GM19324 (cell line): ENCODE measurements around the gene ACVR1C.
A peak's percentile ranks its signal among the peaks of the same experiment; 100 is the strongest.

Experiments used
- ATAC-seq: cut with Tn5 transposase; IDR thresholded peaks from one replicate; pipeline ENCODE4 v1.9.1; 2021; ENCODE audit warnings: mild to moderate bottlenecking, moderate library complexity; ENCODE audit not compliant: unreplicated experiment, low FRiP score

Gene ACVR1C

DNA sequence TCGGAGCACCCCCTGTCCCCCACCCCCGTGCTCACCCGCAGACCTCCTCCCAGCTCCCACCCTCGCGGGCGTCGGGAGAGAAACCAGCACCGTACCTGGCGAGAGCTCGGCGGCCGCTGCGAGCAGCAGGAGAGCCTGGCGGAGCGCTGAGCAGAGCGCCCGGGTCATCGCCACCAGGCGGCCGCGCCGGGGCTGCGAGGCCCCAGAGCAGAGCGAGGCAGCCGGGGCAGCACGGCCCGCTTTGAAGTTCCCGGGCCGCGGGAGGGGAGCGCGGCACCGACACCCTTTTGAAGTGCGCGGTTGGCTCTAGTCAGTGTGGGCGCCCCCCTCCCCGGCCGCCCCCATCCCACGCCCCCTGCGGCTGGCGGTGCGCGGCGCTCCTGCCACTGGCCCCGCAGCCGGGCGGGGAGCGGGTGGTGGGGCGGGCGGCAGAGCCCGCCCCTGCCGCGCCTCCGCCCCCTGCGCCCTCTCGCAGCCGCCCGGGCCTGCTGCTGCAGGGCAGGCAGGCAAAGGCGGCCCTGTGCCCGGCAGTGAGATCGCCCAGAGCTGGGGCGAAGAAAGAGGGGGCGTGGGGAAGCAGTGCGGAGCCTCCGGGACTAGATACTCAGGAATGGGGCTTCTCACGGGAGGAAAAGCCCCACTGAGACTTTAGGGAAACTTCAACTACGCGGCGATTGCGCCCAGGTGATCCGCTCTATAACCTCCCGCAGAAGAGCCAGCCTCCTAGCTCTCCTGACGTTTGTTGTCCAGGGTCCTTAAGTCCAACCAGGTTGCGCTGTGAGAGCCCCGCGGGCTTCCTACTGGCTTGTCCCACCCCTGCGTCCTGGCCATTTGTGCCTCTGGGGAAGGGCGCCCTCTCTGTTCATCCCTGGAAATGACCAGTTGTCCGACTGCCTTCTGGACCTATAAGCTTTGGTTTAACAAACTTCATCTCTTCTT lies at the start of gene ACVR1C:
Gene ACVR1C (minus strand): TSS at position 388 of the 939 bp plus-strand sequence. CDS start 220 bp downstream, at position 168.
- ATAC-seq, result peak; percentile 95

DNA sequence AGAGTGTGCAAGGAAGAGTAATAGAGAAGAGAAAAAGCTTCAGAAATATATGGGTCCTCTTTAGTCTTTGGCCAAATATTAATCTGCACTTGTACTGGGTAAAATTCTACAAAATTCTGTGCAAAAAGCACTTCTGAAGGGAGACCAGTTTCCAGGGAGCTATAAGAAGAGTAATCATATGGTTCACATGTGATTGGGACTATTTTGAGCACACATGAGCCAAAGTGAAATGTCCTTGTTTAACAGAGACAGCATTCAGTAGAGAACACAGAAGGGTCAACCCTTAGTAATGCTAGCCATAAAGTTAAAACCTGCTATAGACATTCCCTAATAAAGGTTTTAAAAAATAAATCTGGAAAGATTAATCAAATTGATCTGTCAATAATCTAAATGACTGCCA lies 49.3 kb upstream of the ACVR1C start:
- no peak for ATAC-seq

DNA sequence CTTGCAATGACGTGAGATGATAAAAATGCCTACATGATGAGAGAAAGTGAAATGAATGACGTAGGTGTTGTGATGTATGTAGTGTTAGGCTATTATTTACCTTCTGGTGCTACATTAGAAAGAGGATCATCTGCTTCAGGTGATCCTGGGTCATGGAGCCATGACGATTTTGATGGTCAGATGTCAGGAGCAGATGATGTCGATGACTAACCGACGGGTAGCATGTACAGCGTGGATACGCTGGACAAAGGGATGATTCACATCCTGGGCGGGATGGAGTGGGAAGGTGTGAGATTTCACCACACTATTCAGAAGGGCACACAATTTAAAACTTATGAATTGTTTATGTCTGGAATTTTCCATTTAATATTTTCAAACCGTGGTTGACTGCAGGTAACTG lies 43.5 kb upstream of the ACVR1C start:
- ATAC-seq, result no peak

GRCh38 chr2:157662401-157662800 lies 33.7 kb upstream of the ACVR1C start:
- ATAC-seq, result no peak

DNA sequence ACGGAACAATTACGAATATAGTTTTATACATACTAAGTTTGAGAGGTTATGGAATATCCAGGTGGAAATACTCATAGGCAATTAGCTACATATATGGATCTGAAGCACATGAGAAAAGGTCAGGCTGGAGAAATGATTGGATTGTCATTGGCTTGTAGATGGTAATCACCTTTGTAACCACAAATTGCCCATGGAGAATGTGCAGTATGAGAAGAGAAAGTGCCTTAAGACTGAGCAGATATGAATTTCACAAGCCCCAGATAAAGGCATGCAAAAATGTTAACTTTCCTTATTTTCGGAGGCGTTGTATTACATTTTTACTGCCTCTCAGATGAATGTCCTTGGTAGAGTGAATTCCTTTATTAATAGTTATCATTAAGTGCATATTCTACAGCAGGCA lies 33.1 kb upstream of the ACVR1C start:
- no peak for ATAC-seq

DNA sequence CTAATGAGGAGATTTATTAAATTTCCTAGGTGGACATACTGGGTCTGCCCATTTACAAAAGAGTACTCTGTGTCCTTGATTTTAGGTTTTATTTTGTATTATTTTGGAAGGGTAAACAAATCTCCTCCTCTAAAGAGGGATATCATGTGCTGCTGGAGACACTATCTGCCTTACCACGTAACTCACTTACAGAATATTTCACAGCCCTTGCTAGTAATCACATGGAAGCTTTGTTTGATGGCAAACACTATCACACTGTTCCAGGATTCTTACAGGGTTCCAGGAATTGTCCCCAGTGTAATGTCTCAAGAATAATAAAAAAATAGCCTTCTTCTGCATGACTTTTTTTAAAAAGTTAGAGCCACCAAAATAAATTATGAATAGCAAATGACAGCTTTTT lies 29.2 kb upstream of the ACVR1C start:
- no peak for ATAC-seq

GRCh38 chr2:157657101-157657500 lies 28.4 kb upstream of the ACVR1C start:
- no peak for ATAC-seq

- no peak for ATAC-seq
Observed at GRCh38 chr2:157644776-157645175, 16.1 kb upstream of the ACVR1C start.

GRCh38 chr2:157631861-157632260 lies 3.2 kb upstream of the ACVR1C start:
- ATAC-seq, result no peak

DNA sequence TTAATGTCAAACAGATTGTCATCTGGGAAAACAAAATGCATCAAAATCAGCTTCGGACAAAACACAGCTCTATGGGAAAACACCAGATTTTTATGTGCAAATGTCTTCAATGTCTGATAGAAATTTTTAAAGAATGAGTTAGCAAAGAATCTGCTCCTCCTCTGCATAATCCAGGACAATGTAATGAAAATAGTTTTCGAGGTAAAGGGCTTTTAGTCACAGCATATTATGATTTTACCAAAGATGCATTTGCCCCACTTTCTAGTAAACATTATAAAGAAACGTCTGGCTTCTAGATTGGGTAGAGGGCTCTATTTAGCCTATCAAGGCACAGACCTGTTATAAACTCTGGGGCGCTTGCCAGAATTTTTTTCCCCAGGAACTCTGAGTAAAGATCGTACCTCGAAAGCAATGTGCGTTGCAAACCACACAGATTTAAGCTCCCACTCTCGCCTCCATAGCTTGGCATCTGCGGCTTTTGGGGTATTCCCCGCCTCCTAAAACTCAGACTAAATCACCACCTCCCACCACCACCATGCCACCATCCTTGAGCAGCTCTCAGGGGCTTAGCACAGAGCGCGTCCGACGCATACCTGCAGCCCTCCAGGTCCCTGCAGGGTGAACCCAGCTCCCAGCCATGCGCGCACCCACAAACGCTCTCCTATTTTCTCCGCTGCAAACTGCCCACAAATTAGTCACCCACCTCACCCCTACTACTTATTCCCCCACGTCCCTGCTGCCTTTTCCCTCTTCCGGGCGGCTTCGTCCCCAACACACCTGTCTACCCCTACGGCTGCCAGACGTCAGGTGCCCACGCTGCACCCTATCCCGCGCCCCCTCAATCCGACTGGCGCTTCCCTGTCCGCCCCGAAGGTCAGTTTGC lies 829 bp downstream of the ACVR1C start:
- ATAC-seq, result peak; percentile 7

- ATAC-seq, result no peak
Observed at GRCh38 chr2:157625296-157625695, 3.4 kb downstream of the ACVR1C start.

GRCh38 chr2:157620956-157621355 lies 7.7 kb downstream of the ACVR1C start:
- no peak for ATAC-seq

- no peak for ATAC-seq
Observed at GRCh38 chr2:157611726-157612125, 16.9 kb downstream of the ACVR1C start.

GRCh38 chr2:157611110-157611509 lies 17.6 kb downstream of the ACVR1C start:
- ATAC-seq, result no peak

DNA sequence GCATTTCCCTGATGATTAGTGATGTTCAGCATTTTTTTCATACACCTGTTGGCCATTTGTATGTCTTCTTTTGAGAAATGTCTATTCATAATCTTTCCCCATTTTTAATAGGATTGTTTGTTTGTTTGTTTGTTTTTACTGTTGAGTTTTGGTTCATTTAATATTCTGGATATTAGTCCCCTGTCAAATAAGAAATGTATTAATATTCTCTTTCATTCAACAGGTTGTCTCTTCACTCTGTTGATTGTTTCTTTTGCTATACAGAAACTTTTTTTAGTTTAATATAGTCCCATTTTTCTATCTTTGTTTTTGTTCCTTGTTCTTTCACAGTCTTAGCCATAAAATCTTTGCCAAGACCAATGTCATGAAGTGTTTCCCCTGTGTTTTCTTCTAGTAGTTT lies 22.1 kb downstream of the ACVR1C start:
- ATAC-seq, result no peak

DNA sequence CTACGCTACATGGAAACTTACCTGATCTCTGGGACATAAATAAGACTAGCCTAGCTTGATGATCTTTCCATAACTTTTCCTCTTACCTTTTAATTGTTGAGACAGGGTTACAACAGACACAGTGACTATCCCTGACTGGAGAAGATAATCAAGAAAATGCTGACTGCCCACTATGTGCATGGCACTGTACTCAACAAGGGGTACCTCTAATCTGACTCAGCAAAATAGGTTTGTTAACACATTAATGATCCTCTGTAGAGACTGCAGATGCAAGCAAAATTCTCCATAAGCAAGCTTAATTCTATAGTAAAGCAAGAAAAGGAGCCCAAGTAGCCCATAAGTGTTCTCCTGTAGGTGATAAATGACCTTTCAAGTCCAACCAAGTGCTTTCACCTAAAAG lies 25.5 kb downstream of the ACVR1C start:
- ATAC-seq, result no peak

DNA sequence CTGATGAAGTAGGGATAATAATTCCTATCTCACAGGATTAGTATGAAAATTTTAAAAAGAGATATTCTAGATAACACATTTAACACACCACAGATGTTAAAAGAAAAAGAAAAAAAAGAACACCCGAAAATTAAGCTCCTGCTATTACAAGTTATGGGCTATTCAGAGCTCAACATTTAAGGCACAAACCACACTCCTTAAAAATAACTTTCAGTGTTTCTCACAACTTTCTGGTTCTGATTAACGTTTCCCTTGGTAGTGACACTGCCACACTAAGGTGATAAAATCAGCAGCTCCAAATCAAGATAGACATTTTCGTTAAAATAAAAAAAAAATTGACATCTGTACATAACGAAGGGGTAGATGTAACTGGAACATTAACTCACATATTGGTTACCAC lies 26.9 kb downstream of the ACVR1C start:
- ATAC-seq, result no peak

DNA sequence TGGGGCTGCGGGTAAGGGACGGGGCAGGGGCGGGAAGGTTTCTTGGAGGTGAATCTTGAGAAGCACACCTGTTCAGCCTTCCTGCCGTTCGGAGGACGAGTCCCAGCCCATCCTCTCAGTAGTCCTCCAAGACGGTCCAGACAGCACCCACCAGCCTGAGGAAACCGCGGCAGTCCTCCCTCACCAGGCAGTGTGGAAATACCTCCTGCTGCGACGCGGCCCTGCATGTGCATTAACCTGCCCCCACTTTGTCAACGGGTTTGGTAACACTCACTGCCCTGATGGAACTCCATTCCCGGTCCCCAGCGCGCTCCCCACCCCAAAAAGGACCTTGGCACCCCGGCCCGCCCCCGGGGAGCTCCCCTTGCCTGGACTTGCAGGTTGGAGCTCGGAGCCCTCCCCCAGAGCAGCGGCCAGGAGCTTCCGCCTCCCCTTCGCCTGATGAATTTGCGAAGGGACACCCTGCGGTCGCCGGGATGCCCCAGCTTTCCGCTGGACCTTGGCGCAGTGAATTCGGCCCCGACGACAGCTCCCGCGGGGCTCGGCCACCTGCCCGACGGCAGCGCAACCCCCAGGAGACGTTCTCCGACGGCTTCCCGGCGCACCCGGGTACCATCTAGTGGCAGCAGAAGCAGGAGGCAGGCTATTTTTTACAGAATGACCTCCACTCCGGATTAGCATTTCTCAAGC lies 31.5 kb downstream of the ACVR1C start:
- no peak for ATAC-seq

DNA sequence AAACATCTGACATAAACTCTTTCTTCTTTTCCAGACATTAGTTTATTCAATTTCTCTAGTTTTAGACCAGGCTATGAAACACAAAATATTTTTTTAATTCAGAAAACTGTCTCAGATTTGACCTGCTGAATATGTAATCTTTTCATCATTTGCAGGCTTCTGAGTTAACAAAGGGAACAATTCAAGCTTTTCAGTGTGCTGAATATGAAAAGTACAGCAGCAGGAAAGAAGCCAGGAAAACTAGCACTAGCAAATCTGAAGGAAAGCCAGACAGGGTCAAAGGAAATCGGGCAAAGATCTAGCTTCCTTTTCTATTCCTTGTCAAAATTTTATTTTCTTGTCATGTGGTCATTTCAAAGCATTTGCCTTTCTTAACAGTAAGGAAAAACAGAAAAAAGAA lies 35.3 kb downstream of the ACVR1C start:
- no peak for ATAC-seq

DNA sequence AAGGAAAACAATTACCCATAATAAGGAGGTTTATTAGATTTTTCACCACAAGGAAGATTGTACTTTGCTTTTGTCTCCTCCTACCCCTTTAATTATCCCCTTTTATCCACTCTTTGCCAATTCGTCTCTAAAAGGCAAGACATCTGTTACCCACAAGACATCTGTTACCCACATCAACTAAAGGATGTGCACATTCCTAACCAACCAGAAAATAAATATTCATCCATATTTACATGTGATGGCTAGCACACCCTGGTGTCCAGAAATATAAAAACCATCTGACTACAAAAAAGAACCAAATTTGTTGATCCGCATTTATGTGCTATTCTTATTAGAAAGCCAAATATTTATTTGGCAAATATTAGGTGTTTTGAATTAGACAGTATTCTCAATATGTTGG lies 35.7 kb downstream of the ACVR1C start:
- no peak for ATAC-seq

GRCh38 chr2:157592374-157592773 lies 36.3 kb downstream of the ACVR1C start:
- ATAC-seq, result no peak
